GM21723 (cell line): ENCODE measurements around the gene MIGA2.
A peak's percentile ranks its signal among the peaks of the same experiment; 100 is the strongest.

Experiments used
- ATAC-seq: cut with Tn5 transposase; IDR thresholded peaks from one replicate; pipeline ENCODE4 v1.9.1; 2021; ENCODE audit warnings: mild to moderate bottlenecking, moderate library complexity; ENCODE audit not compliant: unreplicated experiment

MIGA2 gene

GRCh38 chr9:129035838-129036237, 588 bp upstream of the MIGA2 start:
- peak; percentile 7 for ATAC-seq

DNA sequence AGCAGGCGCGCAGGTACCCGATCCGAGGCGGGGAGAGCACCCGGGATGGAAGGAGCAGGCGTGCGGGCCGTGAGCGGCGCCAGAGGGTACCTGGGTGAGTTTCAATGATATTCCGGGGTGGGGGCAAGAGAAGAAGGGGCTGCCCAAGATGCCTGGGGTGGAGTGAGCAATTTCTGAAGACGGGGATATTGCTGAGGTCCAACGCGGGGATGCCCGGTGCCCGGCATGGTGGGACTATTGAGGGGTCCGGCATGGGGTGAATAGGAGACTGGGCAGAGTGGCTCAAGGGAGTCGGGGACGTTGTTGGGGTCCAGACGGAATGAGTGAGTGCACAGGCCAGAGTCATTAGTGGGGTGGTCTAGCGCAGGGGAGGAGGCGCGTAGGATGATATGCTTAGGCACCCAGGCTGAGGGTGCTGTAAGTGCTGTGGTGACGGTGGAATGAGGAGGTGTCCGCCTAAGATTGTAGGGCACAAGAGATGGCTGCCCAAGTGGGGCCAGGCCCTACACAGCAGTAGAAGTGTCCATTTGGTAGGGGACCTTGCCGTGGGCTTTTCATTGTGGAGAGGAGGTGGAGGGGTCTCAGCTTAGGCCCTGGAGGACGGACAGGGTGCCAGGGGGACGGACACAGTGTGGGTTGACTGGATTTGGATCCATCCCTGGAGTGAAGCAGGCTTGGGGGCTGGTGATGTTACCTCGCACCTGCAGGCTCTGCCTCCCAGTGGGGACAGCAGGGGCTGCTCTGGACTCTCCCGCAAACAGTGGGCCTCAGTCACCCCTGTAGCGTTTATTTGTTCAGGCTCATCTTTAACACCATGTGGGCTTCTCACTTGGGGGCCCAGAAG, 719 bp downstream of the MIGA2 start:
- no peak for ATAC-seq

DNA sequence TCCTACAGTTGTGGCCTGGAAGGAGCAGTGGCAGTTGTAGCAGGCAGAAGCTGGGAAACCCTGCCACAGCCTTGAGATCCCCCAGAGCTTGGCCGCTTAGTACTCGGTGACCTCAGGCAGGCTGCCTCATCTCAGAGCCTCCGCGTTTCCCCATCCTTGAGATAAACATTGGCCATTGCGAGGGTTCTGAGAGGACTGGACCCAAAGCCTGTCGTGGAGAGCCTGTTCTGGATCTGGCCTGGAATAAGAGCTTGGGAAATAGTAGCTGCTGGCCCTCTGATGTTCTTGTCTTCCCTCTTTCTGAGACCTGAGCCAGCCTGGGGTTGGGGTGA, 1.3 kb downstream of the MIGA2 start:
- no peak for ATAC-seq

- no peak for ATAC-seq
Measured at GRCh38 chr9:129038109-129038852, 1.9 kb downstream of the MIGA2 start.

DNA sequence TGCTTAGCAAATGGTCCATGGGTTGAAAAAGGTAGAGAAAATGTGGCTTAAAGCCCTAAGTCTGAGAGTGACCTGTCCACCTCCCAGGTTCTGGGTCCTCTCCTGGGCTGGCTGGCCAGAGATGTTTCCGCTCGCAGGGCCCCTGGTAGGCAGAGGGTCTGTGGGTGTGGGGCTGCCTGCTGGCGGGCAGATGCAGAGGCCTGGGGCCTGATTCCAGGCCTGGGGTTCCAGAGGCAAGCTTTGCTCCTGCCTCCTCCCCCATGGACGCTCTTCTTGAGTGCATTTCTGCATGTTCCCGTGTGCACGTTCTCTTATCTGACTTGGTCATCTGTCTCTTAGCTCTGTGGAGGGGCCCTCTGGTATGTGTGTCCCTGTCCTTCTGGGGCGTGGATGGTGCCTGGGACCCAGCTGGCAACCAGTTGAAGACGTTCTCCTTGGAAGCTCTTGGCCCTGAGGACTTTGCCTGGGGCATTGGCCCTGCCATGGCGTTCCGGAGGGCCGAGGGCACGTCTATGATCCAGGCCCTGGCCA, 3.8 kb downstream of the MIGA2 start:
- ATAC-seq, result no peak

- ATAC-seq, result no peak
Measured at GRCh38 chr9:129042016-129042415, 5.6 kb downstream of the MIGA2 start.

GRCh38 chr9:129052592-129052991, 16.2 kb downstream of the MIGA2 start:
- no peak for ATAC-seq

- no peak for ATAC-seq
Measured at GRCh38 chr9:129053020-129053419, 16.6 kb downstream of the MIGA2 start.

DNA sequence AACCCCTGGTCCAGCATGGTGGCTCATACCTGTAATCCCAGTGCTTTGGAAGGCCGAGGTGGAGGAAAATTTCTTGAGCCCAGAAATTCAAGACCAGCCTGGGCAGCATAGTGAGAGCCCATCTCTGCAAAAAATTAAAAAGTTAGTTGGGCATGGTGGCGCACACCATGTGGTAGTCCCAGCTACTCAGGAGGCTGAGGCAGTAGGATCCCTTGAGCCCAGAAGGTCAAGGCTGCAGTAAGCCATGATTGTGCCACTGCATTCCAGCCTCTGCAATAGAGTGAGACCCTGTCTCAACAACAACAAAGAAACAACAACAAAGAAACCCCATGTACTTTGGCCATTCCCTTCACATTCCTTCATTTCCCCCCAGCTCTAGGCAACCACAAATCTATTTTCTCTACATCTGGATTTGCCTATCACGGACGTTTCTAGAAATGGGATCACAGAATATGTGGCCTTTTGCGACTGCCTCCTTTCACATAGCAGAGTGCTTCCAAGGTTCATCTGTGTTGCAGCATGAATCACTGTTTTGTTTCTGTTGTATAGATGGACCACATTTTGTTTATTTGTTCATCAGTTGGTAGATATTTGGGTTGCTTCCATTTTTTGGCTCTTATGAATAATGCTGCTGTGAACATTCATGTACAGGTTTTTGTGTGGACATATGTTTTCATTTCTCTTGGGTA, 17.9 kb downstream of the MIGA2 start:
- no peak for ATAC-seq

- ATAC-seq, result no peak
Measured at GRCh38 chr9:129058965-129059795, 22.8 kb downstream of the MIGA2 start.

DNA sequence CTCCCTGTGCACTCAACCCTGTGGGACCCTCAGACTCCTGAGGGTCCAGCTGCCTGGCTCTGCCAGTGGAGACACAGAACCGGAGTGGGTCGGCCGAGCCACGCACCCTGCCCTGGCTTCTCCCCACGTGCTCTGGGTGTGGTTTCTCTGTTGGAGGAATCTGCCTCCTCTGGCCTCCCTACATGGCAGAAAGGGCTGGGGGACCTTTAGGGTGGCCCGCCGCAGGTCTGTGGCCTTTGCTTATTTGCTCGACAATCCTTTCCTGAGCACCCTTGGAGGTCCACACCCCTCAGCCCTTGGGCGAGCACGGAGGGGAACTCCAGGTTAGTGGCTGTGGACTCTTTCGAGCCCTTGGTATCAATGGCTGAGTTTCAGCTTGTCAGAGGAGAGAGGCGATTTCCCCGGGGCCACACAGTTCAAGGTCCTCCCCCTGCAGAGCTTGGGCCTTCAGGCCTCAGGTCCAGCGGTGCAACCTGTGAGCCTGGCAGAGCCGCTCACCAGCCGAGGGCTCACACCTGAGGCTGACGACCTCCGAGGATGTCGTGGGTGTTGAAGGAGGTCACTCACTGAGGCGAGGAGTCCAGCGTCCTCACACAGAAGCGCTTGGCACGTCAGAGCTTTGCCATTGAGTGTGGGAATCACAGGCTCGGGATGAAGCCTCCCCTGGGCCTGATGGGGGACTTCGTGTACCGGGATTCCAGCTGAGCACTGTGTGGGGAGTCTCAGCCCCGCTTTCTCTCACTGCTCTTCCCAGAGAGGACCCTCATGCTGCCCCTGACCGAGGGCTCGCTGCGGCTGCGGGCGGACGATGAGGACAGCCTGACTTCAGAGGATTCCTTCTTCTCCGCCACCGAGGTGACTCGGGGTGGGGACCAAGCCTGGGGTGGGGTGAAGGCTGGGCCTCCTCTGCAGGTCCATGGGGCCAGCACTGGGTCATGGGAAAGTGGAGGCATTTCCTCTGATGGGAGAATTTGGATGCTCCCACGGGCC, 23.7 kb downstream of the MIGA2 start:
- no peak for ATAC-seq

- ATAC-seq, result no peak
Measured at GRCh38 chr9:129060991-129061390, 24.6 kb downstream of the MIGA2 start.

- no peak for ATAC-seq
Measured at GRCh38 chr9:129063061-129063460, 26.6 kb downstream of the MIGA2 start.

DNA sequence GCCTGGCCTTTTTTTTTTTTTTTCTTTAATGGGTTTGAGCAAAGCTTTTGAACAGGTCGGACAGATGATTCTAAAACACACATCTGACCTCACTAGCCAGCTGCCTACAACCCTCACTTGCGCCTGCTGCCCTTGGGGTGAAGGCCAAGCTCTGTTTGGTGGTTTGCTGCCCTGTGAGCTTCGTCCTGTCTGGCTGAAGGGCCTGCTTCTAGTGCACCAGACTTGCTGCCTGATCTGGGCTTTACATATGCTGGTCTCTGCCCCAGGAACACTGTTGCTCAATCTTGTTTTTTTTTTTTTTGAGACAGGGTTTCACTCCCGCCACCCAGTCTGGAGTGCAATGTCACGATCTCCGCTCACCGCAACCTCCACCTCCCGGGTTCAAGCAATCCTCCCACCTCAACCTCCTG, 28.1 kb downstream of the MIGA2 start:
- no peak for ATAC-seq

DNA sequence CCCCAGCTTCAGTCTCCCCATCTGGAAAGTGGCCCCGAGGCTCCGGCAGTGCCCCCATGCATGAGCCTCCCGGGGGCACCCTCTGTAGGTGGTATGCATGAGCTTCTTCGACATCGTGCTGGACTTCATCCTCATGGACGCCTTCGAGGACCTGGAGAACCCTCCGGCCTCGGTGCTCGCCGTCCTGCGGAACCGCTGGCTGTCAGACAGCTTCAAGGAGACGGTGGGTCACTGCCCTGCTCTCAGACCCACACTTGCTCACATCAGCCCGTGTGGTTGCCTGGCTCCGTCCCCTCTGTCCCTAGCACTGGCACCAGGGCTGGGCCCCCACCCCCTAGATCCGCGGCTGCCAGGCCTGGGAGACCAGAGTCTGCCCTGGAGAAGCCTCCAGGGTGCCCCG, 31.7 kb downstream of the MIGA2 start:
- ATAC-seq, result no peak

- ATAC-seq, result no peak
Measured at GRCh38 chr9:129068990-129069861, 32.8 kb downstream of the MIGA2 start.

- ATAC-seq, result no peak
Measured at GRCh38 chr9:129069862-129070641, 33.6 kb downstream of the MIGA2 start.
